ENCODE data around the gene IKZF2. TPM values are rescaled to one million over a fixed set of nuclear protein-coding genes. Genes with fewer than 3 reads are reported as not detected.

The IKZF2 gene
- total and polyA plus RNA-seq, 2 experiments from 2014 or later = 2.6 to 10.1 TPM

- TF ChIP-seq CREB1 (CRISPR knock-in tag; IDR thresholded peaks at IDR 0.05; ENCODE audit: low read depth) (no peak), EZH2phosphoT487 (IDR thresholded peaks at IDR 0.05; ENCODE audit: unreplicated experiment) (no peak), EZH2 (IDR thresholded peaks at IDR 0.05; ENCODE audit: low read depth, unreplicated experiment) (no peak), ETS1 (IDR thresholded peaks at IDR 0.05) (no peak), ZNF331 (CRISPR knock-in tag; IDR thresholded peaks at IDR 0.05; ENCODE audit: low read depth) (no peak)
Observed at GRCh38 chr2:213157242-213157641, 5.8 kb upstream of the IKZF2 start (continued).

GRCh38 chr2:213156717-213157116 is 5.3 kb upstream of the IKZF2 start:
- Mint-ChIP-seq H3K4me3 (no peak overlapping the region), H3K36me3 (ENCODE audit: low read depth) (no peaks in the 10 kb centered on the region), H3K27ac (no peak overlapping the region), H3K27me3 (ENCODE audit: insufficient read depth, low read depth, poor library complexity) (no peaks in the 10 kb centered on the region), H3K4me1 (peaks cover 23% of the 10 kb centered on the region; the same call in 2 of the 3 replicates), H3K9me3 (no peaks in the 10 kb centered on the region)
- Histone ChIP-seq H3F3A (replicated peaks; ENCODE audit: low read depth) (no peaks in the 10 kb centered on the region), H3K4me1 (ENCODE audit: insufficient read depth) (peaks cover 10% of the 10 kb centered on the region; the same call in 1 of the 2 replicates), H3K27ac (ENCODE audit: low read depth) (no peak overlapping the region), H3K27me3 (ENCODE audit: insufficient read depth) (peaks cover 9% of the 10 kb centered on the region), H2AFZ (no peak overlapping the region), H3K79me2 (replicated peaks; ENCODE audit: insufficient read depth) (no peaks in the 10 kb centered on the region), H3K4me3 (no peak overlapping the region), H3K4me2 (no peak overlapping the region), H3K36me3 (ENCODE audit: insufficient read depth) (no peaks in the 10 kb centered on the region), H3K9me2 (ENCODE audit: insufficient read depth) (no peaks in the 10 kb centered on the region), H4K20me1 (replicated peaks; ENCODE audit: insufficient read depth) (no peaks in the 10 kb centered on the region)
- TF ChIP-seq ZNF462 (CRISPR knock-in tag; IDR thresholded peaks at IDR 0.05) (no peak), ZNF331 (CRISPR knock-in tag; IDR thresholded peaks at IDR 0.05; ENCODE audit: low read depth) (no peak)
- DNase-seq (ENCODE audit: low spot score) (no peak), ATAC-seq (no peak)
